K562 (cell line): Measurements from ENCODE around the gene NPHS2. TPM values are rescaled to one million over a fixed set of nuclear protein-coding genes. Genes with fewer than 3 reads are reported as not detected.

Experiments
- ATAC-seq: fragments of 200-7000 bp; cut with Tn5 transposase; 3 replicates; pipeline ENCODE4 v1.9.1; 2020; ENCODE audit warnings: moderate library complexity
- BruUV-seq: library from RNA; stranded (reverse); fragments of 400-500 nt; replicated peaks from 2 replicates; lab custom pipeline; 2021; lab: Mats Ljungman, UMichigan
- CTCF ChIA-PET: fragments of 300-600 bp; formaldehyde crosslinking; extraction: SDS; loops from one replicate; lab custom pipeline; 2021; ENCODE audit warnings: low intra/inter-chr PET ratio; lab: Yijun Ruan, JAX
- POLR2A ChIA-PET: fragments of 300-600, 350-650 bp; sonication (Branson Sonifier 250); formaldehyde crosslinking; extraction: SDS; loops from one replicate; lab custom pipeline; 2021; ENCODE audit warnings: antibody characterized with exemption, inconsistent platforms; lab: Yijun Ruan, JAX
- DNase-seq, 4 experiments: peaks; one replicate each; pipeline versions ENCODE4 v3.0.0 to v3.0.0-alpha.2; 2011 to 2018; ENCODE audit warnings: low spot score in 3 of 4, mixed read lengths in 3 of 4; ENCODE audit errors: extremely low read depth in 1 of 4
- FAIRE-seq: peaks from 2 replicates; lab custom pipeline; 2011; peaks lifted over from hg19 to GRCh38; lab: Jason Lieb, UNC
- H2AFZ ChIP-seq: 2 replicates; pipeline ENCODE4 v1.6.0; 2011; ENCODE audit warnings: low read depth, low read length, control low read depth, inconsistent platforms
- H3K27ac ChIP-seq: fragments of 200-600 bp; 3 replicates; pipeline ENCODE4 v1.8.0; 2011; ENCODE audit warnings: low read depth, mild to moderate bottlenecking, control low read depth, inconsistent platforms, low read length, moderate library complexity, mixed read lengths; ENCODE audit errors: extremely low read depth
- H3K27me3 ChIP-seq, 2 experiments: fragments of 300-600 bp in 1 of 2; 2 replicates in 1 of 2; 3 replicates in 1 of 2; pipeline versions ENCODE4 v1.6.0 to v1.8.0; 2011; ENCODE audit warnings: inconsistent platforms in 2 of 2, low read length in 2 of 2, mild to moderate bottlenecking in 1 of 2, mixed read lengths in 1 of 2, moderate library complexity in 1 of 2; ENCODE audit not compliant: control insufficient read depth in 2 of 2, insufficient read depth in 2 of 2
- H3K36me3 ChIP-seq: fragments of 300-600 bp; 3 replicates; pipeline ENCODE4 v1.8.0; 2011; ENCODE audit warnings: mild to moderate bottlenecking, low read length, inconsistent platforms; ENCODE audit not compliant: control insufficient read depth, insufficient read depth
- H3K4me1 ChIP-seq, 2 experiments: fragments of 200-600 bp in 1 of 2; replicated peaks in 1 of 2; 2 replicates in 1 of 2; 3 replicates in 1 of 2; pipeline versions ENCODE4 v1.5.1 to v1.8.0; 2011; ENCODE audit warnings: inconsistent platforms in 2 of 2, low read length in 2 of 2, mild to moderate bottlenecking in 1 of 2, mixed read lengths in 1 of 2, moderate library complexity in 1 of 2; ENCODE audit not compliant: control insufficient read depth in 2 of 2, insufficient read depth in 2 of 2
- H3K4me2 ChIP-seq: 2 replicates; pipeline ENCODE4 v1.6.1; 2011; ENCODE audit warnings: low read length, control low read depth, inconsistent platforms, mixed read lengths; ENCODE audit not compliant: insufficient read depth
- H3K4me3 ChIP-seq: fragments of 200-600 bp; sonication (generic), shearing (Covaris generic); 2 replicates; pipeline ENCODE4 v1.5.1; 2016; ENCODE audit warnings: control low read depth, inconsistent platforms
- H3K79me2 ChIP-seq: fragments of 200-600 bp; 3 replicates; pipeline ENCODE4 v1.8.0; 2011; ENCODE audit warnings: low read length, inconsistent platforms; ENCODE audit not compliant: control insufficient read depth, insufficient read depth
- H3K9ac ChIP-seq, 2 experiments: 2 replicates each; pipeline versions ENCODE4 v1.6.0 to v1.6.1; 2011; ENCODE audit warnings: low read depth in 2 of 2, low read length in 2 of 2, control low read depth in 1 of 2, inconsistent platforms in 1 of 2, mild to moderate bottlenecking in 1 of 2, mixed read lengths in 1 of 2; ENCODE audit not compliant: insufficient read depth in 1 of 2
- H3K9me1 ChIP-seq: one replicate; pipeline ENCODE4 v1.6.0; 2011; ENCODE audit warnings: inconsistent platforms, mild to moderate bottlenecking, low read length, moderate library complexity; ENCODE audit not compliant: control insufficient read depth, insufficient read depth
- H3K9me3 ChIP-seq: replicated peaks from 2 replicates; pipeline ENCODE4 v1.5.1; 2011; ENCODE audit warnings: low read depth, low read length, inconsistent platforms; ENCODE audit not compliant: control insufficient read depth, insufficient read depth
- H4K20me1 ChIP-seq: replicated peaks from 2 replicates; pipeline ENCODE4 v1.6.1; 2011; ENCODE audit warnings: low read length, inconsistent platforms, mixed read lengths; ENCODE audit not compliant: control insufficient read depth, insufficient read depth
- MBD2 ChIP-seq: sonication (generic); IDR thresholded peaks from 2 replicates; pipeline ENCODE4 v1.6.1; 2016; ENCODE audit warnings: low read depth, borderline replicate concordance
- NCOA1 ChIP-seq: fragments of 450-650 bp; IDR thresholded peaks from 2 replicates; pipeline ENCODE4 v1.6.1; 2016; ENCODE audit warnings: low read depth
- POLR2AphosphoS2 ChIP-seq: IDR thresholded peaks from 2 replicates; pipeline ENCODE4 v1.6.1; 2012; ENCODE audit warnings: low read length, improper control_type of control experiment
- SLC30A9 ChIP-seq: fragments of 250-450 bp; sonication (Bioruptor Pico); IDR thresholded peaks from 2 replicates; pipeline ENCODE4 v1.8.0; 2022; ENCODE audit warnings: mild to moderate bottlenecking, moderate library complexity
- TEAD1 ChIP-seq, 2 experiments: fragments of 450-650 bp in 1 of 2; sonication (generic) in 1 of 2; formaldehyde crosslinking; IDR thresholded peaks; 2 replicates each; pipeline versions ENCODE4 v1.4.0 to v1.8.0; 2020 to 2022; ENCODE audit warnings: mild to moderate bottlenecking in 2 of 2, missing genetic modification reagents in 1 of 2
- XRCC4 ChIP-seq: IDR thresholded peaks from one replicate; pipeline ENCODE4 v1.6.1; 2011; ENCODE audit not compliant: insufficient read depth, insufficient read length; ENCODE audit errors: extremely low read depth
- ZNF324 ChIP-seq: fragments of 250-450 bp; sonication (Bioruptor Pico); IDR thresholded peaks from 2 replicates; pipeline ENCODE4 v1.4.0; 2020; ENCODE audit warnings: mild to moderate bottlenecking
- WGBS: fragments of 100-300 bp; shearing (Covaris generic); methylation state at CpG from one replicate; pipeline ENCODE4 v1.1.6; 2016; ENCODE audit warnings: low coverage, mixed read lengths; ENCODE audit not compliant: insufficient coverage; ENCODE audit errors: missing lambda C conversion rate; 5-methylcytosine and 5-hydroxymethylcytosine counted together
- in situ Hi-C: fragments of 300-500 bp; cut with MboI; formaldehyde crosslinking; loops from 4 replicates; pipeline ENCODE4 v1.15.0; 2018; ENCODE audit warnings: inconsistent platforms, mixed read lengths
- intact Hi-C: fragments of 100-400 bp; cut with micrococcal nuclease; formaldehyde crosslinking; loops from 2 replicates; pipeline ENCODE4 v1.14.2; 2022
- polyA plus RNA-seq, 8 experiments: library from polyadenylated mRNA; depleted of rRNA in 4 of 8; stranded (reverse) in 5 of 8; unstranded in 3 of 8; fragments of >200 nt; fragmentation: Nextera tagmentation in 2 of 8; fragmentation: Illumina TruSeq in 1 of 8; extraction: Ambion mirVana in 2 of 8; extraction: Trizol in 1 of 8; gene quantifications; 2 replicates each; pipeline versions ENCODE4 v1.2.1 to v1.2.3, GENCODE V29; 2011 to 2014; ENCODE audit warnings: inconsistent platforms in 1 of 8, missing spikeins in 1 of 8
- total RNA-seq, 7 experiments: library from RNA; depleted of rRNA in 6 of 7; stranded (reverse); fragments of >200 nt in 6 of 7; fragmentation: Illumina TruSeq in 2 of 7; extraction: Trizol in 2 of 7; gene quantifications; 2 replicates each; pipeline versions ENCODE4 v1.2.1 to v1.2.3, GENCODE V29; 2011 to 2021; ENCODE audit warnings: low replicate concordance in 1 of 7
- TF ChIP-seq, protein P1 (sequence below): IDR thresholded peaks from 2 replicates; pipeline ENCODE4 v1.6.1; 2011; ENCODE audit warnings: borderline replicate concordance, low read depth, mild to moderate bottlenecking, moderate library complexity, low read length; ENCODE audit not compliant: insufficient read depth, poor library complexity, severe bottlenecking
- TF ChIP-seq, protein P2 (sequence below): sonication (generic); formaldehyde crosslinking; IDR thresholded peaks from 2 replicates; pipeline ENCODE4 v1.8.0; 2022; ENCODE audit warnings: mild to moderate bottlenecking, low read depth, missing genetic modification reagents
- TF ChIP-seq, protein P3 (sequence below): fragments of 450-650 bp; IDR thresholded peaks from 2 replicates; pipeline ENCODE4 v1.6.1; 2016; ENCODE audit warnings: missing biosample characterization, missing genetic modification characterization

NPHS2 gene
- total and polyA plus RNA-seq, 9 of the 15 experiments (the other 6 are each of a cell fraction or from before 2014, with no cell fraction given): not detected

DNA sequence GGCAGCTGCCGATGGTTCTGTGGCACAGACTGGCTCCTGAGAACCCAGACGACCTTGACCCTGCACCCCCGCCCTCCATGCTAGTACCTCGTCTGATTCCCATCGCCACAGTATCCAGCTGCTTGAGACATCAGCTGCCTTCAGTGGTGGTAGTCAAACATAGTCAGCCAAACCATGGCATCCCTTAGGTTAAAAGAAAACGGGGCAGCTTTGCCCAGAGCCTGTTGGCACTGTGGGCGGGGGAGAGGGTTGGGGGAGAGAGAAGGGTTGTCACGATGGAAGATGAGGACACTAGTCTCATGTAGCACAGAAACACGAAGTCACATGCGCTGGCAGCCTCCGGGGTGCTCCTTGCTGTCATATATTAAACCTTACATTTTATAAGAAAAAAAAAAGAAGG, 14.9 kb upstream of the NPHS2 start (continued):
- TF ChIP-seq, protein P1, sequence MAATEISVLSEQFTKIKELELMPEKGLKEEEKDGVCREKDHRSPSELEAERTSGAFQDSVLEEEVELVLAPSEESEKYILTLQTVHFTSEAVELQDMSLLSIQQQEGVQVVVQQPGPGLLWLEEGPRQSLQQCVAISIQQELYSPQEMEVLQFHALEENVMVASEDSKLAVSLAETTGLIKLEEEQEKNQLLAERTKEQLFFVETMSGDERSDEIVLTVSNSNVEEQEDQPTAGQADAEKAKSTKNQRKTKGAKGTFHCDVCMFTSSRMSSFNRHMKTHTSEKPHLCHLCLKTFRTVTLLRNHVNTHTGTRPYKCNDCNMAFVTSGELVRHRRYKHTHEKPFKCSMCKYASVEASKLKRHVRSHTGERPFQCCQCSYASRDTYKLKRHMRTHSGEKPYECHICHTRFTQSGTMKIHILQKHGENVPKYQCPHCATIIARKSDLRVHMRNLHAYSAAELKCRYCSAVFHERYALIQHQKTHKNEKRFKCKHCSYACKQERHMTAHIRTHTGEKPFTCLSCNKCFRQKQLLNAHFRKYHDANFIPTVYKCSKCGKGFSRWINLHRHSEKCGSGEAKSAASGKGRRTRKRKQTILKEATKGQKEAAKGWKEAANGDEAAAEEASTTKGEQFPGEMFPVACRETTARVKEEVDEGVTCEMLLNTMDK: no peak
- no peak for TF ChIP-seq NCOA1
- TF ChIP-seq, protein P2, sequence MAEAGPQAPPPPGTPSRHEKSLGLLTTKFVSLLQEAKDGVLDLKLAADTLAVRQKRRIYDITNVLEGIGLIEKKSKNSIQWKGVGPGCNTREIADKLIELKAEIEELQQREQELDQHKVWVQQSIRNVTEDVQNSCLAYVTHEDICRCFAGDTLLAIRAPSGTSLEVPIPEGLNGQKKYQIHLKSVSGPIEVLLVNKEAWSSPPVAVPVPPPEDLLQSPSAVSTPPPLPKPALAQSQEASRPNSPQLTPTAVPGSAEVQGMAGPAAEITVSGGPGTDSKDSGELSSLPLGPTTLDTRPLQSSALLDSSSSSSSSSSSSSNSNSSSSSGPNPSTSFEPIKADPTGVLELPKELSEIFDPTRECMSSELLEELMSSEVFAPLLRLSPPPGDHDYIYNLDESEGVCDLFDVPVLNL: no peak
- TF ChIP-seq, all 486 proteins: peak for 0

DNA sequence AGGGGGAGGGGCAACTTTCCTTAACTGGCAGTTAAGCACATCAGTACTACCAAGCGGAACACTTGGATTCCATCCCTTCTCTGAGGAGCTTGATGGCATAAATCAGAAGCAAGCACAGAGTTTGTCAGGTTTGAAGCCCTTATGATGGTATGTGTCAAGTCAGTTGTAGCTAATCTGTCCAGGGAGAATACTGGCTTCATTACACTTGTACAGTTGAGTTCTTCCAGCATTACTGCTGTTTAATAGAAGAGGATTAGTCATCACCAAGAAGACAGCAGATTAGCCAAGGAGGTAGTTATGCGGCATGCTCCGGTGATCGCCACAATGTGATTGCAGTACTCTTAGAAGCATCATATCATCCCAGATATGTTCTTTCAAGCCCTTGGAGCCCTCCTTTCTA, 13.8 kb upstream of the NPHS2 start:
- H3K36me3 ChIP-seq: no peaks in the 10 kb centered on the region
- WGBS: 3% methylated on average over 4 of the region's 4 CpGs
- H3K9me3 ChIP-seq: no peaks in the 10 kb centered on the region
- DNase-seq: no peak
- CTCF ChIA-PET: no interaction called here
- H4K20me1 ChIP-seq: no peaks in the 10 kb centered on the region; the same call in 1 of the 2 replicates
- ATAC-seq: no peak
- no peak overlapping the region for H3K27ac ChIP-seq
- H2AFZ ChIP-seq: no peak overlapping the region
- no peak overlapping the region for H3K9ac ChIP-seq
- TF ChIP-seq TEAD1 (CRISPR knock-in tag; IDR thresholded peaks at IDR 0.05) (no peak), MBD2 (no peak), POLR2AphosphoS2 (no peak), SLC30A9 (no peak), ZNF324 (CRISPR knock-in tag) (no peak), XRCC4 (no peak)
- TF ChIP-seq, protein P3, sequence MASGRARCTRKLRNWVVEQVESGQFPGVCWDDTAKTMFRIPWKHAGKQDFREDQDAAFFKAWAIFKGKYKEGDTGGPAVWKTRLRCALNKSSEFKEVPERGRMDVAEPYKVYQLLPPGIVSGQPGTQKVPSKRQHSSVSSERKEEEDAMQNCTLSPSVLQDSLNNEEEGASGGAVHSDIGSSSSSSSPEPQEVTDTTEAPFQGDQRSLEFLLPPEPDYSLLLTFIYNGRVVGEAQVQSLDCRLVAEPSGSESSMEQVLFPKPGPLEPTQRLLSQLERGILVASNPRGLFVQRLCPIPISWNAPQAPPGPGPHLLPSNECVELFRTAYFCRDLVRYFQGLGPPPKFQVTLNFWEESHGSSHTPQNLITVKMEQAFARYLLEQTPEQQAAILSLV (tag): no peak
- in situ Hi-C loops: no loop called here
- H3K4me3 ChIP-seq: no peak overlapping the region
- H3K27me3 ChIP-seq: peaks cover 36 to 56% of the 10 kb centered on the region in 2 experiments
- no TSS peak for BruUV-seq
- FAIRE-seq: no peak
- no peaks in the 10 kb centered on the region for H3K79me2 ChIP-seq
- intact Hi-C loops: loop anchor here (5.0 kb wide), 1 partner anchor 223 kb away; no protein-coding TSS in a partner anchor
- POLR2A ChIA-PET: no interaction called here
- no peaks in the 10 kb centered on the region for H3K9me1 ChIP-seq
- no peak overlapping the region for H3K4me2 ChIP-seq
- H3K4me1 ChIP-seq: peaks cover 0 to 18% of the 10 kb centered on the region in 2 experiments; a peak in 2 of 5 replicates
